Spleen (tissue), 11 donors: ENCODE results near the gene POLD3. TPM values are rescaled to one million over a fixed set of nuclear protein-coding genes. Genes with fewer than 3 reads are reported as not detected.

Experiments used
- DNase-seq: peaks from one replicate; pipeline ENCODE4 v3.0.0-alpha.2; 2020
- H3K27ac ChIP-seq, 8 donors: fragments of 200-600 bp; sonication (generic) in 7 of 8; 1 replicate in 4 of 8; 2 replicates in 4 of 8; pipeline versions ENCODE4 v1.5.0 to v1.8.0; 2016 to 2021; ENCODE audit warnings: inconsistent platforms in 4 of 8, mild to moderate bottlenecking in 4 of 8, moderate library complexity in 1 of 8
- H3K27me3 ChIP-seq, 7 donors: fragments of 200-600 bp; sonication (generic) in 6 of 7; replicated peaks in 1 of 7; 1 replicate in 4 of 7; 2 replicates in 3 of 7; pipeline versions ENCODE4 v1.5.0 to v1.8.0; 2016 to 2021; ENCODE audit warnings: inconsistent platforms in 3 of 7, mild to moderate bottlenecking in 1 of 7
- H3K36me3 ChIP-seq, 6 donors: fragments of 200-600 bp; sonication (generic) in 5 of 6; 1 replicate in 4 of 6; 2 replicates in 2 of 6; pipeline versions ENCODE4 v1.5.0 to v1.8.0; 2016 to 2021; ENCODE audit warnings: inconsistent platforms in 2 of 6
- H3K4me1 ChIP-seq, 6 donors: fragments of 200-600 bp; sonication (generic) in 5 of 6; 1 replicate in 3 of 6; 2 replicates in 3 of 6; pipeline versions ENCODE4 v1.5.0 to v1.8.0; 2016 to 2021; ENCODE audit warnings: inconsistent platforms in 3 of 6
- H3K4me3 ChIP-seq, 8 donors: fragments of 200-600 bp; sonication (generic) in 7 of 8; 1 replicate in 4 of 8; 2 replicates in 4 of 8; pipeline versions ENCODE4 v1.5.0 to v1.8.0; 2016 to 2021; ENCODE audit warnings: inconsistent platforms in 4 of 8, mild to moderate bottlenecking in 4 of 8, moderate library complexity in 2 of 8
- H3K9me3 ChIP-seq, 8 donors: fragments of 200-600 bp; sonication (generic) in 7 of 8; 1 replicate in 4 of 8; 2 replicates in 4 of 8; pipeline versions ENCODE4 v1.5.0 to v1.8.0; 2016 to 2021; ENCODE audit warnings: inconsistent platforms in 4 of 8
- CTCF ChIP-seq, 11 experiments: fragments of 200-600 bp in 7 of 11; fragments of 450-650 bp in 4 of 11; sonication (generic) in 4 of 11; IDR thresholded peaks in 8 of 11; conservative IDR thresholded peaks in 3 of 11; 1 replicate in 7 of 11; 2 replicates in 4 of 11; pipeline versions ENCODE4 v1.4.0 to v1.8.0; 2016 to 2021; ENCODE audit warnings: antibody characterized with exemption in 11 of 11, inconsistent platforms in 4 of 11, mild to moderate bottlenecking in 1 of 11
- POLR2A ChIP-seq, 3 donors: fragments of 450-650 bp; IDR thresholded peaks; one replicate each; pipeline ENCODE4 v1.5.1; 2017; ENCODE audit warnings: antibody characterized with exemption in 3 of 3, mild to moderate bottlenecking in 1 of 3
- POLR2AphosphoS5 ChIP-seq, 3 donors: sonication (generic); formaldehyde crosslinking; IDR thresholded peaks; one replicate each; pipeline ENCODE4 v1.5.1; 2017; ENCODE audit warnings: antibody characterized with exemption in 3 of 3
- WGBS, 5 donors: extraction: QIAGEN DNeasy Blood & Tissue Kit in 3 of 5; methylation state at CpG; one replicate each; pipeline versions ENCODE4 v1.1.5 to v1.1.7; 2013 to 2018; 5-methylcytosine and 5-hydroxymethylcytosine counted together
- intact Hi-C: fragments of 100-400 bp; cut with DNase I; formaldehyde crosslinking; loops from one replicate; pipeline ENCODE4 v1.15.0; 2023; ENCODE audit warnings: low total_unique reads
- polyA plus RNA-seq, 3 donors: library from polyadenylated mRNA; stranded (reverse); fragments of 200-250 nt; gene quantifications; one replicate each; pipeline ENCODE4 v1.2.1, GENCODE V29; 2013
- total RNA-seq, 7 donors: library from RNA; depleted of rRNA in 3 of 7; stranded (reverse); fragments of >200 nt in 3 of 7; fragmentation: NEBNext Ultra II Directional in 4 of 7; extraction: Animal tissue kit (Norgen Biotek cat#: 25700) in 4 of 7; gene quantifications; one replicate each; pipeline versions ENCODE4 v1.1.0 to v1.2.1, GENCODE V29; 2016 to 2021
- donor health status: healthy with polysubstance abuse.
- donor health status: DM: no; HTN: no; CAD: no; lungs with moderate emphysema.
- donor health status: DM: no; HTN: no; CAD: no.
- donor health status: Bipolar disorder and iron deficiency.
- donor health status: healthy.
- donor health status: DM: no; HTN: no; CAD: no.
- donor health status: DM: yes; HTN: yes; CAD: no.

Gene POLD3
- total and polyA plus RNA-seq, 10 donors: 5.0 to 23.1 (median 16.6) TPM

GRCh38 chr11:74559934-74560309, 32.5 kb upstream of the POLD3 start:
- TF ChIP-seq POLR2A (IDR thresholded peaks at IDR 0.05): no peak
- no peak for TF ChIP-seq POLR2AphosphoS5 (IDR thresholded peaks at IDR 0.05)
- TF ChIP-seq CTCF (IDR thresholded peaks at IDR 0.05 in 8 of 11, conservative IDR thresholded peaks at IDR 0.05 in 3 of 11): no peak
- Histone ChIP-seq H3K4me3 (no peak overlapping the region), H3K36me3 (no peaks in the 10 kb centered on the region), H3K27ac (no peak overlapping the region), H3K4me1 (peaks cover 0 to 8% (median 0%) of the 10 kb centered on the region in 6 donors), H3K9me3 (peaks cover 0 to 18% (median 9%) of the 10 kb centered on the region in 8 donors), H3K27me3 (peaks cover 0 to 7% (median 0%) of the 10 kb centered on the region in 7 donors)
- intact Hi-C loops: loop anchor here (5.0 kb wide), 1 partner anchor 38 kb away; no protein-coding TSS in a partner anchor
- 57 to 70% (median 69%) methylated on average over 2 of the region's 2 CpGs for WGBS, 5 donors
- DNase-seq: no peak

- Histone ChIP-seq H3K4me3 (no peak overlapping the region), H3K9me3 (peaks cover 0 to 10% (median 7%) of the 10 kb centered on the region in 8 donors), H3K4me1 (no peaks in the 10 kb centered on the region), H3K27ac (no peak overlapping the region), H3K36me3 (no peaks in the 10 kb centered on the region), H3K27me3 (no peaks in the 10 kb centered on the region)
- no peak for DNase-seq
- intact Hi-C loops: no loop called here
- 78 to 99% (median 92%) methylated on average over 5 of the region's 5 CpGs for WGBS, 5 donors
- no peak for TF ChIP-seq POLR2AphosphoS5 (IDR thresholded peaks at IDR 0.05)
- no peak for TF ChIP-seq POLR2A (IDR thresholded peaks at IDR 0.05)
- TF ChIP-seq CTCF (IDR thresholded peaks at IDR 0.05 in 8 of 11, conservative IDR thresholded peaks at IDR 0.05 in 3 of 11): no peak
Observed at GRCh38 chr11:74566146-74566960, 26.0 kb upstream of the POLD3 start.

- Histone ChIP-seq H3K4me3 (no peak overlapping the region), H3K36me3 (no peaks in the 10 kb centered on the region), H3K4me1 (no peaks in the 10 kb centered on the region), H3K9me3 (no peaks in the 10 kb centered on the region), H3K27me3 (peaks cover 0 to 7% (median 0%) of the 10 kb centered on the region in 7 donors), H3K27ac (no peak overlapping the region)
- WGBS, 5 donors: 58 to 92% (median 83%) methylated on average over 1 of the region's 1 CpG
- no peak for DNase-seq
- TF ChIP-seq CTCF (IDR thresholded peaks at IDR 0.05 in 8 of 11, conservative IDR thresholded peaks at IDR 0.05 in 3 of 11) (no peak), POLR2A (IDR thresholded peaks at IDR 0.05) (no peak), POLR2AphosphoS5 (IDR thresholded peaks at IDR 0.05) (no peak)
- intact Hi-C loops: loop anchor here (2.0 kb wide), 1 partner anchor 115 kb away; no protein-coding TSS in a partner anchor
Observed at GRCh38 chr11:74568028-74568427, 24.4 kb upstream of the POLD3 start.

- intact Hi-C loops: no loop called here
Observed at GRCh38 chr11:74570266-74571061, 21.9 kb upstream of the POLD3 start.

More at GRCh38 chr11:74570266-74571061, 21.9 kb upstream of the POLD3 start:
- TF ChIP-seq POLR2AphosphoS5 (IDR thresholded peaks at IDR 0.05) (no peak), CTCF (IDR thresholded peaks at IDR 0.05 in 8 of 11, conservative IDR thresholded peaks at IDR 0.05 in 3 of 11) (peak; percentile 45 to 75 (median 66)), POLR2A (IDR thresholded peaks at IDR 0.05) (no peak)
- 61 to 71% (median 65%) methylated on average over 8 of the region's 8 CpGs for WGBS, 5 donors
- DNase-seq: no peak
- H3K4me3 ChIP-seq: no peak overlapping the region
- peaks cover 0 to 13% (median 0%) of the 10 kb centered on the region in 7 donors for H3K27me3 ChIP-seq
- H3K9me3 ChIP-seq: no peaks in the 10 kb centered on the region
- no peak overlapping the region for H3K27ac ChIP-seq
- no peaks in the 10 kb centered on the region for H3K4me1 ChIP-seq
- no peaks in the 10 kb centered on the region for H3K36me3 ChIP-seq
